K562 (cell line): ENCODE data around the gene PIK3R1. TPM values are rescaled to one million over a fixed set of nuclear protein-coding genes. Genes with fewer than 3 reads are reported as not detected.

Source experiments
- CC2D1A ChIP-seq: fragments of 450-650 bp; IDR thresholded peaks from 2 replicates; pipeline ENCODE4 v1.6.1; 2017; ENCODE audit warnings: mild to moderate bottlenecking
- CTBP1 ChIP-seq: fragments of 450-650 bp; IDR thresholded peaks from 2 replicates; pipeline ENCODE4 v1.6.1; 2016; ENCODE audit warnings: borderline replicate concordance
- EP300 ChIP-seq: IDR thresholded peaks from 2 replicates; pipeline ENCODE4 v1.6.1; 2012; ENCODE audit warnings: low read length, improper control_type of control experiment
- FOSL1 ChIP-seq: fragments of 200-800 bp; sonication (Bioruptor generic); conservative IDR thresholded peaks from 2 replicates; pipeline ENCODE4 v1.6.1; 2016; ENCODE audit warnings: missing genetic modification characterization, missing compliant biosample characterization
- GATAD2A ChIP-seq: fragments of 450-650 bp; IDR thresholded peaks from 2 replicates; pipeline ENCODE4 v1.6.1; 2017
- HDAC3 ChIP-seq: fragments of 450-650 bp; IDR thresholded peaks from 2 replicates; pipeline ENCODE4 v1.6.1; 2018; ENCODE audit warnings: borderline replicate concordance, mild to moderate bottlenecking, moderate library complexity; ENCODE audit not compliant: partially characterized antibody
- HLTF ChIP-seq: fragments of 450-650 bp; IDR thresholded peaks from 2 replicates; pipeline ENCODE4 v1.6.1; 2016
- IFI16 ChIP-seq: fragments of 250-450 bp; sonication (Bioruptor Pico); IDR thresholded peaks from 2 replicates; pipeline ENCODE4 v2.1.2; 2022; ENCODE audit warnings: mild to moderate bottlenecking, inconsistent platforms
- KAT8 ChIP-seq: fragments of 450-650 bp; IDR thresholded peaks from 2 replicates; pipeline ENCODE4 v1.6.1; 2016; ENCODE audit warnings: low read depth, mild to moderate bottlenecking
- MIER1 ChIP-seq: fragments of 450-650 bp; IDR thresholded peaks from 2 replicates; pipeline ENCODE4 v1.6.1; 2016; ENCODE audit warnings: antibody characterized with exemption, mild to moderate bottlenecking, low read depth
- OTX1 ChIP-seq: fragments of 450-650 bp; formaldehyde crosslinking; IDR thresholded peaks from 2 replicates; pipeline ENCODE4 v1.4.0; 2022; ENCODE audit warnings: mild to moderate bottlenecking
- PCBP1 ChIP-seq: fragments of 200-400 bp; formaldehyde crosslinking; IDR thresholded peaks from 2 replicates; pipeline ENCODE4 v1.6.1; 2018; ENCODE audit warnings: mild to moderate bottlenecking, low read depth, low read length; ENCODE audit not compliant: poor library complexity, severe bottlenecking
- PHF8 ChIP-seq: fragments of 200-600 bp; sonication (generic); IDR thresholded peaks from 2 replicates; pipeline ENCODE4 v1.6.1; 2012; ENCODE audit warnings: mixed run types, mild to moderate bottlenecking, inconsistent platforms, low read length, moderate library complexity, borderline replicate concordance
- SIX5 ChIP-seq, 2 experiments: IDR thresholded peaks; 2 replicates each; pipeline ENCODE4 v1.6.1; 2011; ENCODE audit warnings: low read length in 2 of 2, borderline replicate concordance in 1 of 2, low read depth in 1 of 2, mild to moderate bottlenecking in 1 of 2, moderate library complexity in 1 of 2; ENCODE audit not compliant: insufficient read depth in 1 of 2
- SMAD3 ChIP-seq: fragments of 450-650 bp; formaldehyde crosslinking; conservative IDR thresholded peaks from 2 replicates; pipeline ENCODE4 v1.4.0; 2020; ENCODE audit warnings: mild to moderate bottlenecking
- XRCC4 ChIP-seq: IDR thresholded peaks from one replicate; pipeline ENCODE4 v1.6.1; 2011; ENCODE audit not compliant: insufficient read depth, insufficient read length; ENCODE audit errors: extremely low read depth
- ZNF324 ChIP-seq: fragments of 250-450 bp; sonication (Bioruptor Pico); IDR thresholded peaks from 2 replicates; pipeline ENCODE4 v1.4.0; 2020; ENCODE audit warnings: mild to moderate bottlenecking
- ZNF77 ChIP-seq: fragments of 250-450 bp; sonication (Bioruptor Pico); IDR thresholded peaks from 2 replicates; pipeline ENCODE4 v1.5.0; 2020
- ZZZ3 ChIP-seq: fragments of 450-650 bp; IDR thresholded peaks from 2 replicates; pipeline ENCODE4 v1.6.1; 2016; ENCODE audit warnings: antibody characterized with exemption, mild to moderate bottlenecking, moderate library complexity
- polyA plus RNA-seq, 8 experiments: library from polyadenylated mRNA; depleted of rRNA in 4 of 8; stranded (reverse) in 5 of 8; unstranded in 3 of 8; fragments of >200 nt; fragmentation: Nextera tagmentation in 2 of 8; fragmentation: Illumina TruSeq in 1 of 8; extraction: Ambion mirVana in 2 of 8; extraction: Trizol in 1 of 8; gene quantifications; 2 replicates each; pipeline versions ENCODE4 v1.2.1 to v1.2.3, GENCODE V29; 2011 to 2014; ENCODE audit warnings: inconsistent platforms in 1 of 8, missing spikeins in 1 of 8
- total RNA-seq, 7 experiments: library from RNA; depleted of rRNA in 6 of 7; stranded (reverse); fragments of >200 nt in 6 of 7; fragmentation: Illumina TruSeq in 2 of 7; extraction: Trizol in 2 of 7; gene quantifications; 2 replicates each; pipeline versions ENCODE4 v1.2.1 to v1.2.3, GENCODE V29; 2011 to 2021; ENCODE audit warnings: low replicate concordance in 1 of 7
- TF ChIP-seq, protein P1 (sequence below): fragments of 450-650 bp; formaldehyde crosslinking; conservative IDR thresholded peaks from 2 replicates; pipeline ENCODE4 v1.4.0; 2022; ENCODE audit warnings: mild to moderate bottlenecking, missing genetic modification characterization
- TF ChIP-seq, protein P2 (sequence below), 2 experiments: fragments of 250-450 bp in 1 of 2; fragments of 450-650 bp in 1 of 2; sonication (Bioruptor Pico) in 1 of 2; IDR thresholded peaks; 2 replicates each; pipeline versions ENCODE4 v1.6.1 to v1.8.0; 2016 to 2021; ENCODE audit warnings: mild to moderate bottlenecking in 2 of 2, moderate library complexity in 2 of 2, missing compliant biosample characterization in 1 of 2, missing genetic modification characterization in 1 of 2
- TF ChIP-seq, protein P3 (sequence below): fragments of 250-450 bp; sonication (Bioruptor Pico); IDR thresholded peaks from 2 replicates; pipeline ENCODE4 v1.9.0; 2021; ENCODE audit warnings: mild to moderate bottlenecking, inconsistent platforms
- TF ChIP-seq, protein P4 (sequence below): fragments of 450-650 bp; IDR thresholded peaks from 2 replicates; pipeline ENCODE4 v1.6.1; 2016; ENCODE audit warnings: antibody characterized with exemption

PIK3R1 gene
- total and polyA plus RNA-seq, 9 of the 15 experiments (the other 6 are each of a cell fraction or from before 2014, with no cell fraction given), result 1.1 to 9.7 (median 4.8) TPM

DNA sequence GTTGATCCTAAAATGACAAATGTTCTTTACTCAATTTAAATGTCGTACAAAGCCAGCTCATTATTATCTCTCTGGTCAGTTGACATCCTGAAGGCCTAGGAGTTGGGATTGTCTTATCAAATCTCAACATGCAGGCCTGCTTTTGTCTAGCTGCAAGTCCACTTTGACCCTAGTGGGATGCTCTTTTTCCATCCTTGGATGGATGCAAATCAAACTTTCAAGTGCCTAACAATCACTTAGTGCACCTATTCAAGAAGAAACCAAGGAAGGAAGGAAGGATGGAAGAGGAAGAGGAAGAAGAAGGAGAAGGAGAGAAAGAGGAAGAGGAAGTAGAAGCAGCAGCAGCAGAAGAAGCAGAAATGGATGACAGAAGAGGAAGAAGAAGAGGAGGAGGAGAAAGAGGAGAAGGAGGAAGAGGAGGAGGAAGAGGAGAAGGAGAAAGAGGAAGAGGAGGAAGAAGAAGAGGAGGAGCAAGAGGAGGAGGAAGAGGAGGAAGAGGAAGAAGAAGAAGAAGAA is 109.6 kb downstream of the PIK3R1 start (continued):
- TF ChIP-seq, protein P1, sequence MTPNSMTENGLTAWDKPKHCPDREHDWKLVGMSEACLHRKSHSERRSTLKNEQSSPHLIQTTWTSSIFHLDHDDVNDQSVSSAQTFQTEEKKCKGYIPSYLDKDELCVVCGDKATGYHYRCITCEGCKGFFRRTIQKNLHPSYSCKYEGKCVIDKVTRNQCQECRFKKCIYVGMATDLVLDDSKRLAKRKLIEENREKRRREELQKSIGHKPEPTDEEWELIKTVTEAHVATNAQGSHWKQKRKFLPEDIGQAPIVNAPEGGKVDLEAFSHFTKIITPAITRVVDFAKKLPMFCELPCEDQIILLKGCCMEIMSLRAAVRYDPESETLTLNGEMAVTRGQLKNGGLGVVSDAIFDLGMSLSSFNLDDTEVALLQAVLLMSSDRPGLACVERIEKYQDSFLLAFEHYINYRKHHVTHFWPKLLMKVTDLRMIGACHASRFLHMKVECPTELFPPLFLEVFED, result peak; percentile 81; the same call in 1 of the 2 replicates
- TF ChIP-seq XRCC4, result no peak
- TF ChIP-seq, protein P2, sequence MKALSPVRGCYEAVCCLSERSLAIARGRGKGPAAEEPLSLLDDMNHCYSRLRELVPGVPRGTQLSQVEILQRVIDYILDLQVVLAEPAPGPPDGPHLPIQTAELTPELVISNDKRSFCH (CRISPR knock-in tag; IDR thresholded peaks at IDR 0.05), result no peak
- TF ChIP-seq, protein P2 (tag; IDR thresholded peaks at IDR 0.05), result peak; percentile 70; the same call in 1 of the 2 replicates
- TF ChIP-seq ZNF77, result no peak
- peak; percentile 67; the same call in 1 of the 2 replicates for TF ChIP-seq HLTF
- TF ChIP-seq MIER1, result 0 out of 2 replicates have a peak, but pooled peaks have one; percentile 66
- no peak for TF ChIP-seq IFI16 (CRISPR knock-in tag)
- no peak for TF ChIP-seq KAT8
- TF ChIP-seq FOSL1, result peak; percentile 62
- TF ChIP-seq, protein P3, sequence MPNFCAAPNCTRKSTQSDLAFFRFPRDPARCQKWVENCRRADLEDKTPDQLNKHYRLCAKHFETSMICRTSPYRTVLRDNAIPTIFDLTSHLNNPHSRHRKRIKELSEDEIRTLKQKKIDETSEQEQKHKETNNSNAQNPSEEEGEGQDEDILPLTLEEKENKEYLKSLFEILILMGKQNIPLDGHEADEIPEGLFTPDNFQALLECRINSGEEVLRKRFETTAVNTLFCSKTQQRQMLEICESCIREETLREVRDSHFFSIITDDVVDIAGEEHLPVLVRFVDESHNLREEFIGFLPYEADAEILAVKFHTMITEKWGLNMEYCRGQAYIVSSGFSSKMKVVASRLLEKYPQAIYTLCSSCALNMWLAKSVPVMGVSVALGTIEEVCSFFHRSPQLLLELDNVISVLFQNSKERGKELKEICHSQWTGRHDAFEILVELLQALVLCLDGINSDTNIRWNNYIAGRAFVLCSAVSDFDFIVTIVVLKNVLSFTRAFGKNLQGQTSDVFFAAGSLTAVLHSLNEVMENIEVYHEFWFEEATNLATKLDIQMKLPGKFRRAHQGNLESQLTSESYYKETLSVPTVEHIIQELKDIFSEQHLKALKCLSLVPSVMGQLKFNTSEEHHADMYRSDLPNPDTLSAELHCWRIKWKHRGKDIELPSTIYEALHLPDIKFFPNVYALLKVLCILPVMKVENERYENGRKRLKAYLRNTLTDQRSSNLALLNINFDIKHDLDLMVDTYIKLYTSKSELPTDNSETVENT, result no peak
- peak; percentile 64; the same call in 1 of the 2 replicates for TF ChIP-seq CC2D1A
- peak; percentile 74; the same call in 1 of the 2 replicates for TF ChIP-seq EP300
- TF ChIP-seq PCBP1, result no peak
- TF ChIP-seq GATAD2A, result peak; percentile 99
- TF ChIP-seq SMAD3 (CRISPR knock-in tag), result no peak
- peak; percentile 84; the same call in 1 of the 2 replicates for TF ChIP-seq OTX1
- TF ChIP-seq HDAC3, result peak; percentile 64
- TF ChIP-seq ZNF324, result peak; percentile 54
- TF ChIP-seq SIX5 (IDR thresholded peaks at IDR 0.05; ENCODE audit: borderline replicate concordance in 1 of 2, insufficient read depth in 1 of 2, low read depth in 1 of 2, low read length in 2 of 2), result no peak
- TF ChIP-seq, protein P4, sequence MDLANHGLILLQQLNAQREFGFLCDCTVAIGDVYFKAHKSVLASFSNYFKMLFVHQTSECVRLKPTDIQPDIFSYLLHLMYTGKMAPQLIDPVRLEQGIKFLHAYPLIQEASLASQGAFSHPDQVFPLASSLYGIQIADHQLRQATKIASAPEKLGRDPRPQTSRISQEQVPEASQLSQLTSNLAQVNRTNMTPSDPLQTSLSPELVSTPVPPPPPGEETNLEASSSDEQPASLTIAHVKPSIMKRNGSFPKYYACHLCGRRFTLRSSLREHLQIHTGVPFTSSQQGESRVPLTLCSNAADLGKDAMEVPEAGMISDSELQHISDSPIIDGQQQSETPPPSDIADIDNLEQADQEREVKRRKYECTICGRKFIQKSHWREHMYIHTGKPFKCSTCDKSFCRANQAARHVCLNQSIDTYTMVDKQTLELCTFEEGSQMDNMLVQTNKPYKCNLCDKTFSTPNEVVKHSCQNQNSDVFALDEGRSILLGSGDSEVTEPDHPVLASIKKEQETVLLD, result peak; percentile 70
- peak; percentile 93 for TF ChIP-seq CTBP1
- TF ChIP-seq PHF8, result no peak
- no peak for TF ChIP-seq ZZZ3
